Left renal cortex interstitium (tissue), 4 donors: ENCODE measurements around the gene KNDC1. TPM values are rescaled to one million over a fixed set of nuclear protein-coding genes. Genes with fewer than 3 reads are reported as not detected.

ENCODE experiments used
- DNase-seq, 4 donors: peaks; one replicate each; pipeline ENCODE4 v3.0.0-alpha.2; 2013; ENCODE audit warnings: low read depth in 4 of 4, low spot score in 2 of 4, missing footprints in 1 of 4
- polyA plus RNA-seq, 4 donors: library from polyadenylated mRNA; unstranded; fragments of 120-200 nt; gene quantifications; one replicate each; pipeline ENCODE4 v1.2.1, GENCODE V29; 2013; ENCODE audit not compliant: insufficient read length in 4 of 4

The KNDC1 gene
- polyA plus RNA-seq, 4 donors, result 4.5 to 11.4 (median 8.2) TPM

- no peak for DNase-seq
These were observed 111.7 kb downstream of the KNDC1 start for GRCh38 chr10:133271521-133272300.

GRCh38 chr10:133272301-133272963 is 112.4 kb downstream of the KNDC1 start:
- DNase-seq, result no peak

- no peak for DNase-seq
These were observed 113.0 kb downstream of the KNDC1 start for GRCh38 chr10:133272964-133273420.

- DNase-seq, result no peak
These were observed 113.6 kb downstream of the KNDC1 start for GRCh38 chr10:133273534-133274143.

- no peak for DNase-seq
These were observed 115.0 kb downstream of the KNDC1 start for GRCh38 chr10:133274751-133275683.

GRCh38 chr10:133275684-133276092 is 115.7 kb downstream of the KNDC1 start:
- no peak for DNase-seq

Other genes starting within 250 kb of the KNDC1 start
- 10 to 100 TPM in 2 of 4 donors, 1 to 10 TPM in 2; 6.2 to 12.3 (median 9.4) TPM for gene CFAP46, start 217.6 kb upstream of the KNDC1 start, polyA plus RNA-seq
- gene ADGRA1, start 72.3 kb upstream of the KNDC1 start, polyA plus RNA-seq, result 1 to 10 TPM; 1.4 to 1.6 (median 1.6) TPM
- under 1 TPM in 1 of 4 donors, not detected in 3; 0.09 TPM for gene UTF1, start 70.0 kb downstream of the KNDC1 start, polyA plus RNA-seq
- under 1 TPM; 0.08 to 0.24 (median 0.15) TPM for gene VENTX, start 77.6 kb downstream of the KNDC1 start, polyA plus RNA-seq
- gene ADAM8, start 116.6 kb downstream of the KNDC1 start, polyA plus RNA-seq, result 1 to 10 TPM; 1.3 to 4.1 (median 2.6) TPM
- 10 to 100 TPM; 62.0 to 77.6 (median 70.2) TPM for gene TUBGCP2, start 148.7 kb downstream of the KNDC1 start, polyA plus RNA-seq
- gene ZNF511, start 148.7 kb downstream of the KNDC1 start, polyA plus RNA-seq, result 10 to 100 TPM; 32.0 to 53.7 (median 38.7) TPM
- under 1 TPM in 2 of 4 donors, not detected in 2; 0.31 to 0.73 TPM for gene CALY, start 176.7 kb downstream of the KNDC1 start, polyA plus RNA-seq
- gene PRAP1, start 187.2 kb downstream of the KNDC1 start, polyA plus RNA-seq, result 1 to 10 TPM; 2.9 to 6.8 (median 5.8) TPM
- 10 to 100 TPM; 17.8 to 29.0 (median 21.9) TPM for gene FUOM, start 197.8 kb downstream of the KNDC1 start, polyA plus RNA-seq
- gene ECHS1, start 213.1 kb downstream of the KNDC1 start, polyA plus RNA-seq, result 100 to 1,000 TPM; 134 to 143 (median 138) TPM
- gene PAOX, start 219.0 kb downstream of the KNDC1 start, polyA plus RNA-seq, result 1 to 10 TPM; 6.2 to 10.0 (median 6.4) TPM
- 100 to 1,000 TPM in 1 of 4 donors, 10 to 100 TPM in 3; 60.3 to 104 (median 81.0) TPM for gene MTG1, start 233.9 kb downstream of the KNDC1 start, polyA plus RNA-seq